K562 (cell line): Measurements from ENCODE around the gene MRGPRE. TPM values are rescaled to one million over a fixed set of nuclear protein-coding genes. Genes with fewer than 3 reads are reported as not detected.

Experiments used
- ATAC-seq: fragments of 200-7000 bp; cut with Tn5 transposase; 3 replicates; pipeline ENCODE4 v1.9.1; 2020; ENCODE audit warnings: moderate library complexity
- BruUV-seq: library from RNA; stranded (reverse); fragments of 400-500 nt; replicated peaks from 2 replicates; lab custom pipeline; 2021; lab: Mats Ljungman, UMichigan
- CTCF ChIA-PET: fragments of 300-600 bp; formaldehyde crosslinking; extraction: SDS; loops from one replicate; lab custom pipeline; 2021; ENCODE audit warnings: low intra/inter-chr PET ratio; lab: Yijun Ruan, JAX
- POLR2A ChIA-PET: fragments of 300-600, 350-650 bp; sonication (Branson Sonifier 250); formaldehyde crosslinking; extraction: SDS; loops from one replicate; lab custom pipeline; 2021; ENCODE audit warnings: antibody characterized with exemption, inconsistent platforms; lab: Yijun Ruan, JAX
- DNase-seq, 4 experiments: peaks; one replicate each; pipeline versions ENCODE4 v3.0.0 to v3.0.0-alpha.2; 2011 to 2018; ENCODE audit warnings: low spot score in 3 of 4, mixed read lengths in 3 of 4; ENCODE audit errors: extremely low read depth in 1 of 4
- FAIRE-seq: peaks from 2 replicates; lab custom pipeline; 2011; peaks lifted over from hg19 to GRCh38; lab: Jason Lieb, UNC
- H2AFZ ChIP-seq: 2 replicates; pipeline ENCODE4 v1.6.0; 2011; ENCODE audit warnings: low read depth, low read length, control low read depth, inconsistent platforms
- H3K27ac ChIP-seq: fragments of 200-600 bp; 3 replicates; pipeline ENCODE4 v1.8.0; 2011; ENCODE audit warnings: low read depth, mild to moderate bottlenecking, control low read depth, inconsistent platforms, low read length, moderate library complexity, mixed read lengths; ENCODE audit errors: extremely low read depth
- H3K27me3 ChIP-seq, 2 experiments: fragments of 300-600 bp in 1 of 2; 2 replicates in 1 of 2; 3 replicates in 1 of 2; pipeline versions ENCODE4 v1.6.0 to v1.8.0; 2011; ENCODE audit warnings: inconsistent platforms in 2 of 2, low read length in 2 of 2, mild to moderate bottlenecking in 1 of 2, mixed read lengths in 1 of 2, moderate library complexity in 1 of 2; ENCODE audit not compliant: control insufficient read depth in 2 of 2, insufficient read depth in 2 of 2
- H3K36me3 ChIP-seq: fragments of 300-600 bp; 3 replicates; pipeline ENCODE4 v1.8.0; 2011; ENCODE audit warnings: mild to moderate bottlenecking, low read length, inconsistent platforms; ENCODE audit not compliant: control insufficient read depth, insufficient read depth
- H3K4me1 ChIP-seq, 2 experiments: fragments of 200-600 bp in 1 of 2; replicated peaks in 1 of 2; 2 replicates in 1 of 2; 3 replicates in 1 of 2; pipeline versions ENCODE4 v1.5.1 to v1.8.0; 2011; ENCODE audit warnings: inconsistent platforms in 2 of 2, low read length in 2 of 2, mild to moderate bottlenecking in 1 of 2, mixed read lengths in 1 of 2, moderate library complexity in 1 of 2; ENCODE audit not compliant: control insufficient read depth in 2 of 2, insufficient read depth in 2 of 2
- H3K4me2 ChIP-seq: 2 replicates; pipeline ENCODE4 v1.6.1; 2011; ENCODE audit warnings: low read length, control low read depth, inconsistent platforms, mixed read lengths; ENCODE audit not compliant: insufficient read depth
- H3K4me3 ChIP-seq: fragments of 200-600 bp; sonication (generic), shearing (Covaris generic); 2 replicates; pipeline ENCODE4 v1.5.1; 2016; ENCODE audit warnings: control low read depth, inconsistent platforms
- H3K79me2 ChIP-seq: fragments of 200-600 bp; 3 replicates; pipeline ENCODE4 v1.8.0; 2011; ENCODE audit warnings: low read length, inconsistent platforms; ENCODE audit not compliant: control insufficient read depth, insufficient read depth
- H3K9ac ChIP-seq, 2 experiments: 2 replicates each; pipeline versions ENCODE4 v1.6.0 to v1.6.1; 2011; ENCODE audit warnings: low read depth in 2 of 2, low read length in 2 of 2, control low read depth in 1 of 2, inconsistent platforms in 1 of 2, mild to moderate bottlenecking in 1 of 2, mixed read lengths in 1 of 2; ENCODE audit not compliant: insufficient read depth in 1 of 2
- H3K9me1 ChIP-seq: one replicate; pipeline ENCODE4 v1.6.0; 2011; ENCODE audit warnings: inconsistent platforms, mild to moderate bottlenecking, low read length, moderate library complexity; ENCODE audit not compliant: control insufficient read depth, insufficient read depth
- H3K9me3 ChIP-seq: replicated peaks from 2 replicates; pipeline ENCODE4 v1.5.1; 2011; ENCODE audit warnings: low read depth, low read length, inconsistent platforms; ENCODE audit not compliant: control insufficient read depth, insufficient read depth
- H4K20me1 ChIP-seq: replicated peaks from 2 replicates; pipeline ENCODE4 v1.6.1; 2011; ENCODE audit warnings: low read length, inconsistent platforms, mixed read lengths; ENCODE audit not compliant: control insufficient read depth, insufficient read depth
- CCAR2 ChIP-seq: fragments of 200-400 bp; formaldehyde crosslinking; IDR thresholded peaks from 2 replicates; pipeline ENCODE4 v1.6.1; 2017; ENCODE audit warnings: mild to moderate bottlenecking, low read depth, low read length
- FOS ChIP-seq: IDR thresholded peaks from 3 replicates; pipeline ENCODE4 v1.6.1; 2011; ENCODE audit not compliant: insufficient read length; ENCODE audit errors: extremely low read depth
- HDGF ChIP-seq: fragments of 450-650 bp; IDR thresholded peaks from 2 replicates; pipeline ENCODE4 v1.6.1; 2016
- ILF3 ChIP-seq: fragments of 450-650 bp; IDR thresholded peaks from 2 replicates; pipeline ENCODE4 v1.6.1; 2018; ENCODE audit warnings: antibody characterized with exemption, mild to moderate bottlenecking, moderate library complexity, borderline replicate concordance
- KAT2B ChIP-seq: IDR thresholded peaks from one replicate; pipeline ENCODE4 v1.6.1; 2012; ENCODE audit warnings: low read depth, mild to moderate bottlenecking, control low read depth, inconsistent platforms, low read length, moderate library complexity
- PREB ChIP-seq: sonication (generic); formaldehyde crosslinking; IDR thresholded peaks from 2 replicates; pipeline ENCODE4 v1.8.1; 2023; ENCODE audit warnings: mild to moderate bottlenecking, missing genetic modification reagents
- TARDBP ChIP-seq: fragments of 450-650 bp; IDR thresholded peaks from 2 replicates; pipeline ENCODE4 v1.6.1; 2016
- TRIM28 ChIP-seq: fragments of 450-650 bp; IDR thresholded peaks from 2 replicates; pipeline ENCODE4 v1.6.1; 2017
- ZNF175 ChIP-seq: fragments of 200-800 bp; sonication (Bioruptor generic); IDR thresholded peaks from 2 replicates; pipeline ENCODE4 v1.6.1; 2016; ENCODE audit warnings: low read depth, mild to moderate bottlenecking, missing genetic modification characterization, missing compliant biosample characterization
- ZNF217 ChIP-seq: sonication (generic); formaldehyde crosslinking; IDR thresholded peaks from 2 replicates; pipeline ENCODE4 v1.8.0; 2022; ENCODE audit warnings: mild to moderate bottlenecking, missing genetic modification reagents
- ZNF3 ChIP-seq: fragments of 250-450 bp; sonication (Bioruptor Pico); IDR thresholded peaks from 2 replicates; pipeline ENCODE4 v1.5.0; 2021; ENCODE audit warnings: mild to moderate bottlenecking, moderate library complexity
- ZNF77 ChIP-seq: fragments of 250-450 bp; sonication (Bioruptor Pico); IDR thresholded peaks from 2 replicates; pipeline ENCODE4 v1.5.0; 2020
- WGBS: fragments of 100-300 bp; shearing (Covaris generic); methylation state at CpG from one replicate; pipeline ENCODE4 v1.1.6; 2016; ENCODE audit warnings: low coverage, mixed read lengths; ENCODE audit not compliant: insufficient coverage; ENCODE audit errors: missing lambda C conversion rate; 5-methylcytosine and 5-hydroxymethylcytosine counted together
- in situ Hi-C: fragments of 300-500 bp; cut with MboI; formaldehyde crosslinking; loops from 4 replicates; pipeline ENCODE4 v1.15.0; 2018; ENCODE audit warnings: inconsistent platforms, mixed read lengths
- intact Hi-C: fragments of 100-400 bp; cut with micrococcal nuclease; formaldehyde crosslinking; loops from 2 replicates; pipeline ENCODE4 v1.14.2; 2022
- polyA plus RNA-seq, 8 experiments: library from polyadenylated mRNA; depleted of rRNA in 4 of 8; stranded (reverse) in 5 of 8; unstranded in 3 of 8; fragments of >200 nt; fragmentation: Nextera tagmentation in 2 of 8; fragmentation: Illumina TruSeq in 1 of 8; extraction: Ambion mirVana in 2 of 8; extraction: Trizol in 1 of 8; gene quantifications; 2 replicates each; pipeline versions ENCODE4 v1.2.1 to v1.2.3, GENCODE V29; 2011 to 2014; ENCODE audit warnings: inconsistent platforms in 1 of 8, missing spikeins in 1 of 8
- total RNA-seq, 7 experiments: library from RNA; depleted of rRNA in 6 of 7; stranded (reverse); fragments of >200 nt in 6 of 7; fragmentation: Illumina TruSeq in 2 of 7; extraction: Trizol in 2 of 7; gene quantifications; 2 replicates each; pipeline versions ENCODE4 v1.2.1 to v1.2.3, GENCODE V29; 2011 to 2021; ENCODE audit warnings: low replicate concordance in 1 of 7

MRGPRE gene
- total and polyA plus RNA-seq, 9 of the 15 experiments (the other 6 are each of a cell fraction or from before 2014, with no cell fraction given), result not detected

DNA sequence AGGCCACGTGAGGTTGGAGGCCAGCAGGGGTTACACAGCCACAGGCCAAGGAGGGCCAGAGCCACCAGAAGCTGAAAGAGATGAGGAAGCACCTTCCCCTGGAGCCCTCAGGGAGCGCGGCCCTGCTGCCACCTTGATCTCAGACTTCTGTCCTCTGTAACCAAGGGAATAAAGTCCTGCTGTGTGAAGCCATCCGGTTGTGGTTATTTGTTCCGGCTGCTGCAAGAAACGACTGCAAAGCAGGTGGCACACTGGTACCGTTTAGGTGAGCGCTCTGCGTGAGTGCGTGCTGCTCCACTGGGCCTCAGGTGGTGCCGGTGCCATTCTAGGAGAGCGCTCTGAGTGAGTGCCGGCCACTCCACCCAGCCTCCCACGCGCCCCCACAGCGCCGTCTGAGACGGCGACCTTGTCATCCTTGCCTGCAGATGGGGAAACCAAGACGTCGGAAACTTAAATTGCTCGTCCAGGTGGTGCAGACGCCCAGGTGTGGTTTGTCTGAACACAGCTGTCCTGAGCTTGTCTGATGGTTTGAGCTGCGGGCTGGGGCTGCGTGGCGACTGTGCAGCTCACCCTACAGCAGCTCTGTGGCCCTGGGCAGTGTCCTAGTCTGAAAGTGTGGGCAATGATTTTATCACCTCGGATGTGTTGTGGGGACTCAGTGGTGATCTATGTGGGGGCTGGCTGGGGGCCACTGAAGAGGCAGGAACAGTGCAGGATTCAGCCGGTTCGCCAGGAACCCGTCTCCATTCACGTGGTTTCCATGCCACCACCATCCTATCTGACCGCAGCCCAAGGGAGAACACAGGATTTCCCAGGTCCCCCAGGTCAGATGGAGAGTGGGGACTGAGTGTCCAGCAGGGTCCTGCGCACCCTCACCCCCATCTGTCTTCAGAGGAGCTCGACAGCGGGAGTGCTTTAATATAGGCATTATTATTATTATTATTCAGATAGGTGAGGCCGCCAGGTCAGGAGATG is 9.0 kb downstream of the MRGPRE start:
- Histone ChIP-seq H3K4me1 (peaks cover 15 to 98% of the 10 kb centered on the region in 2 experiments; a peak in 4 of 5 replicates), H3K27ac (no peak overlapping the region), H3K9me3 (no peaks in the 10 kb centered on the region), H3K9ac (peak overlapping the region in 1 of 2 experiments; percentile 41; a peak in 1 of 4 replicates), H2AFZ (0 out of 2 replicates have a peak overlapping the region, but pooled peaks have one; percentile 10), H4K20me1 (no peaks in the 10 kb centered on the region), H3K79me2 (no peaks in the 10 kb centered on the region), H3K4me3 (no peak overlapping the region), H3K4me2 (no peak overlapping the region), H3K9me1 (no peaks in the 10 kb centered on the region), H3K27me3 (no peaks in the 10 kb centered on the region), H3K36me3 (no peaks in the 10 kb centered on the region)
- TF ChIP-seq ZNF175 (no peak), ILF3 (no peak), TARDBP (no peak), CCAR2 (no peak), PREB (no peak), FOS (no peak), HDGF (no peak), TRIM28 (no peak), ZNF217 (CRISPR knock-in tag) (no peak), ZNF77 (CRISPR knock-in tag) (no peak), ZNF3 (CRISPR knock-in tag) (no peak), KAT2B (no peak)
- no peak for DNase-seq
- POLR2A ChIA-PET, result interaction anchor here (0.5 to 2.9 kb wide), 5 partner anchors 12 to 140 kb away, joined by 3 to 13 read pairs (median 3); no protein-coding TSS in a partner anchor
- in situ Hi-C loops (no loop called here), intact Hi-C loops (no loop called here)
- FAIRE-seq, result peak; percentile 15
- 52% methylated on average over 33 of the region's 36 CpGs for WGBS
- BruUV-seq, result no TSS peak
- ATAC-seq, result no peak
- CTCF ChIA-PET, result interaction anchor here (0.6 kb wide), 1 partner anchor 127 kb away, joined by 6 read pairs; no protein-coding TSS in a partner anchor
